Measurements from ENCODE around the gene FLT3LG. TPM values are rescaled to one million over a fixed set of nuclear protein-coding genes. Genes with fewer than 3 reads are reported as not detected.

Gene FLT3LG
- total and polyA plus RNA-seq, 2 experiments from 2014 or later = 0.86 to 2.0 TPM

- Histone ChIP-seq H3K27ac (no peak overlapping the region), H3K4me1 (ENCODE audit: low read depth) (peaks cover 10% of the 10 kb centered on the region), H3K36me3 (no peaks in the 10 kb centered on the region), H3K27me3 (no peaks in the 10 kb centered on the region), H3K9me3 (ENCODE audit: low read depth) (no peaks in the 10 kb centered on the region), H3K4me3 (peak overlapping the region; percentile 36)
- DNase-seq (ENCODE audit: low read depth in 1 of 2, low spot score in 1 of 2) = no peak
- TF ChIP-seq CTCF (IDR thresholded peaks at IDR 0.05; ENCODE audit: low read depth, low read length) = no peak
Observed at GRCh38 chr19:49534632-49535385, 60.8 kb downstream of the FLT3LG start.

Other genes with a start within 250 kb of the FLT3LG start
- gene SLC6A16, start 149.0 kb upstream of the FLT3LG start, total RNA-seq = 1.6 and 2.8 TPM in 2 replicates
- gene SLC6A16, start 149.0 kb upstream of the FLT3LG start, polyA plus RNA-seq = 4.0 and 6.5 TPM in 2 replicates
- not detected in 2 replicates for gene CD37, start 138.8 kb upstream of the FLT3LG start, total RNA-seq
- gene CD37, start 138.8 kb upstream of the FLT3LG start, polyA plus RNA-seq = 11.9 and 17.9 TPM in 2 replicates
- gene TEAD2, start 111.8 kb upstream of the FLT3LG start, total RNA-seq = 84.3 and 108 TPM in 2 replicates
- gene TEAD2, start 111.8 kb upstream of the FLT3LG start, polyA plus RNA-seq = 82.9 and 111 TPM in 2 replicates
- 11.0 and 12.7 TPM in 2 replicates for gene DKKL1, start 110.3 kb upstream of the FLT3LG start, total RNA-seq
- gene DKKL1, start 110.3 kb upstream of the FLT3LG start, polyA plus RNA-seq = 14.0 and 17.6 TPM in 2 replicates
- 0.27 TPM in 1 of 2 replicates, not detected in the other for gene KASH5, start 86.0 kb upstream of the FLT3LG start, total RNA-seq
- 1.2 TPM in 1 of 2 replicates, not detected in the other for gene KASH5, start 86.0 kb upstream of the FLT3LG start, polyA plus RNA-seq
- 2.8 and 6.2 TPM in 2 replicates for gene PTH2, start 50.8 kb upstream of the FLT3LG start, total RNA-seq
- gene PTH2, start 50.8 kb upstream of the FLT3LG start, polyA plus RNA-seq = 10.0 and 15.8 TPM in 2 replicates
- 1.8 and 2.0 TPM in 2 replicates for gene GFY, start 48.8 kb upstream of the FLT3LG start, total RNA-seq
- gene GFY, start 48.8 kb upstream of the FLT3LG start, polyA plus RNA-seq = 5.0 and 8.4 TPM in 2 replicates
- gene SLC17A7, start 32.7 kb upstream of the FLT3LG start, total RNA-seq = 1.6 and 2.2 TPM in 2 replicates
- 0.77 and 1.2 TPM in 2 replicates for gene SLC17A7, start 32.7 kb upstream of the FLT3LG start, polyA plus RNA-seq
- gene PIH1D1, start 22.4 kb upstream of the FLT3LG start, total RNA-seq = 145 and 200 TPM in 2 replicates
- 139 and 156 TPM in 2 replicates for gene PIH1D1, start 22.4 kb upstream of the FLT3LG start, polyA plus RNA-seq
- gene ALDH16A1, start 21.0 kb upstream of the FLT3LG start, total RNA-seq = 46.4 and 54.3 TPM in 2 replicates
- gene ALDH16A1, start 21.0 kb upstream of the FLT3LG start, polyA plus RNA-seq = 24.1 and 37.3 TPM in 2 replicates
- 2,232 and 2,350 TPM in 2 replicates for gene RPL13A, start 13.4 kb downstream of the FLT3LG start, total RNA-seq
- gene RPL13A, start 13.4 kb downstream of the FLT3LG start, polyA plus RNA-seq = 752 and 964 TPM in 2 replicates
- gene RPS11, start 22.2 kb downstream of the FLT3LG start, total RNA-seq = 2,191 and 3,526 TPM in 2 replicates
- gene RPS11, start 22.2 kb downstream of the FLT3LG start, polyA plus RNA-seq = 619 and 678 TPM in 2 replicates
- 48.8 and 61.4 TPM in 2 replicates for gene FCGRT, start 38.4 kb downstream of the FLT3LG start, total RNA-seq
- 54.7 and 62.2 TPM in 2 replicates for gene FCGRT, start 38.4 kb downstream of the FLT3LG start, polyA plus RNA-seq
- gene RCN3, start 53.8 kb downstream of the FLT3LG start, total RNA-seq = 12.8 and 15.2 TPM in 2 replicates
- 9.4 and 10.5 TPM in 2 replicates for gene RCN3, start 53.8 kb downstream of the FLT3LG start, polyA plus RNA-seq
- gene NOSIP, start 106.3 kb downstream of the FLT3LG start, total RNA-seq = 120 and 132 TPM in 2 replicates
- 181 and 193 TPM in 2 replicates for gene NOSIP, start 106.3 kb downstream of the FLT3LG start, polyA plus RNA-seq
- 0.67 and 8.2 TPM in 2 replicates for gene PRRG2, start 107.1 kb downstream of the FLT3LG start, total RNA-seq
- gene PRRG2, start 107.1 kb downstream of the FLT3LG start, polyA plus RNA-seq = 0.10 and 0.29 TPM in 2 replicates
- gene PRR12, start 117.0 kb downstream of the FLT3LG start, total RNA-seq = 18.2 and 24.7 TPM in 2 replicates
- 3.9 and 5.1 TPM in 2 replicates for gene PRR12, start 117.0 kb downstream of the FLT3LG start, polyA plus RNA-seq
- 41.3 and 42.6 TPM in 2 replicates for gene RRAS, start 165.9 kb downstream of the FLT3LG start, total RNA-seq
- gene RRAS, start 165.9 kb downstream of the FLT3LG start, polyA plus RNA-seq = 80.1 and 88.1 TPM in 2 replicates
- 66.9 and 71.0 TPM in 2 replicates for gene SCAF1, start 168.0 kb downstream of the FLT3LG start, total RNA-seq
- 16.4 and 19.3 TPM in 2 replicates for gene SCAF1, start 168.0 kb downstream of the FLT3LG start, polyA plus RNA-seq
- 137 and 145 TPM in 2 replicates for gene IRF3, start 191.6 kb downstream of the FLT3LG start, total RNA-seq
- 37.6 and 38.4 TPM in 2 replicates for gene IRF3, start 191.6 kb downstream of the FLT3LG start, polyA plus RNA-seq
- 39.4 and 41.3 TPM in 2 replicates for gene BCL2L12, start 191.7 kb downstream of the FLT3LG start, total RNA-seq
- 55.5 and 59.4 TPM in 2 replicates for gene BCL2L12, start 191.7 kb downstream of the FLT3LG start, polyA plus RNA-seq
- gene PRMT1, start 203.1 kb downstream of the FLT3LG start, total RNA-seq = 494 and 516 TPM in 2 replicates
- 398 and 431 TPM in 2 replicates for gene PRMT1, start 203.1 kb downstream of the FLT3LG start, polyA plus RNA-seq
- gene ADM5, start 215.4 kb downstream of the FLT3LG start, total RNA-seq = 3.6 and 5.1 TPM in 2 replicates
- 1.1 and 2.2 TPM in 2 replicates for gene ADM5, start 215.4 kb downstream of the FLT3LG start, polyA plus RNA-seq
- gene CPT1C, start 216.9 kb downstream of the FLT3LG start, total RNA-seq = 29.0 and 33.8 TPM in 2 replicates
- 26.5 and 31.7 TPM in 2 replicates for gene CPT1C, start 216.9 kb downstream of the FLT3LG start, polyA plus RNA-seq

Measured in cardiac muscle cell (in vitro differentiated cells and primary cell).